ENCODE measurements around the gene IL1R1. TPM values are rescaled to one million over a fixed set of nuclear protein-coding genes. Genes with fewer than 3 reads are reported as not detected.
"Not testable (repeated sequence)": the region's sequence is repeated elsewhere in the genome, so short reads cannot be mapped to it uniquely, and the experiment has no call there.

Gene IL1R1
- total RNA-seq, 2 donors from 2014 or later: 6.8 to 6.9 TPM

GRCh38 chr2:102106813-102107740 is 35.5 kb upstream of the IL1R1 start:
- not testable (repeated sequence) for H3K9me3 Mint-ChIP-seq; DNase-seq (ENCODE audit: low spot score in 2 of 2); ATAC-seq; H3K27ac Mint-ChIP-seq
- peaks cover 7 to 15% of the 10 kb centered on the region in 2 donors for H3K36me3 Mint-ChIP-seq

- Mint-ChIP-seq H3K36me3 (peaks cover 9 to 20% of the 10 kb centered on the region in 2 donors), H3K27ac (no peak overlapping the region), H3K9me3 (peaks cover 0 to 4% of the 10 kb centered on the region in 2 donors)
- ATAC-seq (peak in 1 of 2 donors; percentile 18), DNase-seq (ENCODE audit: low spot score in 2 of 2) (no peak)
Observed at GRCh38 chr2:102107741-102108070, 34.8 kb upstream of the IL1R1 start.

- DNase-seq (ENCODE audit: low spot score in 2 of 2): no peak
- peaks cover 0 to 12% of the 10 kb centered on the region in 2 donors for H3K9me3 Mint-ChIP-seq
- H3K27ac Mint-ChIP-seq: no peak overlapping the region
- no peak for ATAC-seq
- peaks cover 14 to 20% of the 10 kb centered on the region in 2 donors for H3K36me3 Mint-ChIP-seq
Observed at GRCh38 chr2:102109016-102109415, 33.5 kb upstream of the IL1R1 start.

GRCh38 chr2:102110171-102110570 is 32.4 kb upstream of the IL1R1 start:
- no peak for ATAC-seq
- H3K9me3 Mint-ChIP-seq: peaks cover 0 to 12% of the 10 kb centered on the region in 2 donors
- H3K36me3 Mint-ChIP-seq: peaks cover 14 to 16% of the 10 kb centered on the region in 2 donors
- no peak for DNase-seq (ENCODE audit: low spot score in 2 of 2)
- no peak overlapping the region for H3K27ac Mint-ChIP-seq

DNA sequence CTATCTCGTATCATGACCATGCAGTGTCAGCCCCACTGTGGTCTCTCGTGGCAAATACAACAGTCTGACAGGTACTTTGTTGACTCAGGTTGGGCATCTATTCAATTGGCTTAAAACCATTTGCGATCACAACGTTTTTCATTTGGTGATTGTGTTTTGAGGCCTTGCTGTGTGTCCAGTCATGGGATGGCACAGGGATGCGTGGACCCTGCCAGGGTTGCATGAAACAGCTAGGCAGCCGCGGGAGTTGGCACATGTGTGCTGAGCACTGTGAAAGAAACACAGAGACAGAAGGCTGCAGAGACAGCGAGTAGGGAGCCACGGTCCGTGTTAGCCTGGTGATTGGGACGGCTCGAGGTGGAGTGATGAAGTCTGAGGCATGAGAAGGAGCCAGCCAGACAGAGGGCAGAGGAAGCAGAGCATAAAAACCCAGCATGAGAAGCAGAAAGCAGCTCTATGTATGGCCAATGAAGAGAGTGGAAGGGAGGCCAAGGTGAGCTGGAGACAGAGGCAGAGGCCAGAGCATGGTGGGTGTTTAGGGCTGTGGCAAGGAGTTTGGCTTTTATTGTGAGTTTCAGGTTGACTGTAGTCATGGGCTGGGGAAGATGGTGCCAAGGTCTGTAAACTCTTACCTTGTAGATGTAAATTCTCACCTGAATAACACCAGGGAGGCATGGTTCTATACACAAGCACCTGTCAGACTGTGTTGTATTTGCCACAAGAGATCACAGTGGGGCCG is 31.8 kb upstream of the IL1R1 start:
- Mint-ChIP-seq H3K27ac (peak overlapping the region in 1 of 2 donors; percentile 63), H3K36me3 (peaks cover 14 to 22% of the 10 kb centered on the region in 2 donors), H3K9me3 (peaks cover 6 to 18% of the 10 kb centered on the region in 2 donors)
- ATAC-seq (peak; percentile 38 to 56), DNase-seq (ENCODE audit: low spot score in 2 of 2) (no peak)

GRCh38 chr2:102111823-102112222 is 30.7 kb upstream of the IL1R1 start:
- Mint-ChIP-seq H3K36me3 (peaks cover 18 to 31% of the 10 kb centered on the region in 2 donors), H3K27ac (no peak overlapping the region), H3K9me3 (peaks cover 11 to 24% of the 10 kb centered on the region in 2 donors)
- no peak for DNase-seq (ENCODE audit: low spot score in 2 of 2)
- no peak for ATAC-seq

- H3K27ac Mint-ChIP-seq: no peak overlapping the region
- peaks cover 13 to 26% of the 10 kb centered on the region in 2 donors for H3K9me3 Mint-ChIP-seq
- ATAC-seq: no peak
- peaks cover 22 to 36% of the 10 kb centered on the region in 2 donors for H3K36me3 Mint-ChIP-seq
- DNase-seq (ENCODE audit: low spot score in 2 of 2): no peak
Observed at GRCh38 chr2:102112271-102112670, 30.3 kb upstream of the IL1R1 start.

DNA sequence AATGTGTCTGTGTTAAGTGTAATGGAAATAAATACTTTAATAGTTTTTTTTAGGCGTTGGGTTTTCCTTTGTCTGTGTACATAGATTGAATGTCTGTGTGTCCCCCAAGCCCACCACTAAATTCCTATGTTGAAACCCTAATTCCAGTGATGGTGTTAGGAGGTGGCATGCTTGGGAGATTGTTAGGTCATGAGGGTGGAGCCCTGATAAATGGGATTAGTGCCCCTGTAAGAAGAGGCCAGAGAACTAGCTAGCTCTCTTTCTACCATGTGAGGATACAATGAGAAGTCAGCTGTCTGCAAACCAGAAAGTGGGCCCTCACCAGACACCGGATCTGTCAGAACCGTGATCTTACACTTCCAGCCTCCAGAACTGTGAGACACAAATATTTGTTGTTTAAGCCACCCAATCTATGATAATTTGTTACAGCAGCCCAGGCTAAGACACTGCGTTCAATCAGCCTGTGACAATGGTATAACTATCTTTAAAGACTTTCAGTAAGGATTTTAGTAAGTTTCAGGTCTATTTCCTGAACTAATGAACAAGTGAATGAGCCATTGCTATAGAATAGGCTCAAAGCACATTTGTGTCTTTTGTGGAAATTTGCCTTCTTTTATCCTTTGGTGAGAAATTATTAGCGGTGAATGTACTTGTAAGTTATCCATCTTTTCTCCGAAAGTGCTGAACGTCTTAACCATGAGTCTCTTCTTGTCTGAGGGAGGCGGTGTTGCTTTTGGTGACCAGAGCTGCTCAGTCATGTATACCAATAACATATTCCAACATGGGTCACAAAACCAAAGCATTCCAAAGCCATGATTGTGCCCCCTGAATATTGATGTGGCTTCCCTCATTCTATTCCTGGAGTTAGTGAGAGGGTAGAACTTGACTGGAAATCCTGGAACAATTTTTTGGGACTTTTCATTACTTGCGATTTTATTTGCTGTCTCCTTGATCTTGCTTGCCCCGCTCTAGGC is 29.6 kb upstream of the IL1R1 start:
- Mint-ChIP-seq H3K9me3 (peaks cover 13 to 26% of the 10 kb centered on the region in 2 donors), H3K36me3 (peaks cover 24 to 40% of the 10 kb centered on the region in 2 donors), H3K27ac (peak overlapping the region; percentile 79 to 82)
- no peak for DNase-seq (ENCODE audit: low spot score in 2 of 2)
- no peak for ATAC-seq

DNA sequence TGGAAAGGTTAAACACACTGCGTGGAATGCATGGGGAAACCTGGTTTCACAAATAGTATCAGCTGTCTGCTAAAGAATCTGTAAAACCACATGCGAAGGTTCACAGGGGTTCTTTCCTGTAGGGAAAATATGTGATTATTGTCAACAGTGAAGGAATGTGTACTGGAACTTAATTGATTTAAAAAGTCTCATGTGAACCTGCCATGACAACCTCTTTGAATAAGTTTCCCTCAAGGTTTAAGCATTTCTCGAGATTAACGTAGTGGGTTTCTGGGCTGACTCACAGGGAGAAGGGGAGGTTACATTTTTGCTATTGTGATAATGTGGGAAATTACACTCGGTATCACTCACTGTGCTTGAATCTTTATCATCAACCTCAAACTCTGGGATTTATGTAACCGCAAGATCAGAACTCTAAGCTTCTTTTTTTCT is 28.2 kb upstream of the IL1R1 start:
- DNase-seq (ENCODE audit: low spot score in 2 of 2) (no peak), ATAC-seq (peak; percentile 90 to 92)
- peaks cover 24 to 40% of the 10 kb centered on the region in 2 donors for H3K36me3 Mint-ChIP-seq
- H3K9me3 Mint-ChIP-seq: peaks cover 13 to 26% of the 10 kb centered on the region in 2 donors
- H3K27ac Mint-ChIP-seq: peak overlapping the region; percentile 79 to 82

DNA sequence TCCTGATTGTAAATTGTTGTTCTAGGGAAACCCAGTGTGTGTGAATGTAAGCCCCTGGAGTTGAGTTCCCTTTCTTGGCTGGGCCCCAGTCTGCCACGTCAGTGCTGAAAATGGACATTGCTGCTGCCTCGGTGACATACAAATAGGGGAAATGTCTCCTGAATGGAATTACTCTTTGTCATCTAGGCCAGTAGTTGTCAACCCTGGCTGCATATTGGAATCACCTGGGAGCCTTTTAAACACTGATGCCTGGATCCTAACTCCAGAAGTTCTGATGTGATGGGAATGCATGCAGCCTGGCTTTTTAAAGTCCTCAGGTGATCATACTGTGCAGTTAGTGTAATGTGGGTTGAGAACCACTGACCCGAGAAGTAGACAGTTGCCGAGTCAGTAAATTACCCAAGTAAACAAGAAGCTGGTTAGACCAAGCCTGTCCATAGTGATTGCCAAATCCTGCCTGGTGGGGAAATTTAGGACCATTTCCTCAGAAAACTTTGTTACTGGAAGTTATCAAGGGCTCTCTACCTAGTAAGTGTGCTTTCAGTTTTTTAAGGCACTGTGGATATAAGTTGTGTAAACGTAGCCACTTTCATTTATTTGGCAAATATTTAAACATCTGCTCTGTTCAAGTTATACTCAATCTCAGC is 27.6 kb upstream of the IL1R1 start:
- DNase-seq (ENCODE audit: low spot score in 2 of 2) (no peak), ATAC-seq (peak in 1 of 2 donors; percentile 9)
- Mint-ChIP-seq H3K27ac (peak overlapping the region; percentile 77 to 82), H3K36me3 (peaks cover 24 to 40% of the 10 kb centered on the region in 2 donors), H3K9me3 (peaks cover 13 to 26% of the 10 kb centered on the region in 2 donors)

DNA sequence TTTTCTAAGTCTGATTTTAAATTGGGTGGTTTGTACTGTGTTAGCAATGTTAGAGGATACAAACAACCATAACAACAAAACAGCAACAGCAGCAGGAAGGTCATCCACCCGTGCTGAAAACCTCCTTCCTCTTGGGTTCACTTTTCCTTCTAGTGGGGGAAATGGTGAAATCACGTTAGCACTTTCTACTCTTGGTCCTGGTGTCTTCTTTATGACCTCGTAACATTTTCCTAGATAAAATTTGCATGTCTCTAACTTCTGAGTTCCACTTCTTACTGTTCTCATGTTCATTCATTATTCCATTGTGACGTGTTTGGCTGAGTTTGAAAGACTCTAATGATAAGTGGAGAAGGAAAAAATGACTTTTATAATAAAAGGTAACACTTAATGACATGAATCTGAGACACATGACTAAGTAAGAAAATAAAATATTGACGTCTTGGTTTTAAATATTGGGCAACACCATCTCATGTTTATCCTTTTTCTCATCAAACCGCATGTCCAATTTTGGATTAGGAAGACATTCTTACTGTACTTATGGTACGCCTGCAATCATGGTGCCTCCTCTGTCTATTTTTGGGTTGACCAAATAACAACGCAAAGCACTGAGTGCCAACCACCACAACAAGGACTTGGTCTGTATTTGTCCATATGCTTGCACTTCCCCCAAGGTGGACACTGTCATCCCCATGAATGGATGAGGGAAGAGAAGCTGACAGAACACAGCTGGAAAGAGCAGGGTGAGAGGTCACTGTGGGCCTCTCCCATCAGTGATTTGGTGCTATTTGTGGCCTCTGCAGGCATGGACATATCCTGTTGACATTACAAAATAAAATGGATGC is 25.7 kb upstream of the IL1R1 start:
- DNase-seq (ENCODE audit: low spot score in 2 of 2) (no peak), ATAC-seq (peak; percentile 13)
- H3K9me3 Mint-ChIP-seq: peaks cover 13 to 26% of the 10 kb centered on the region in 2 donors
- H3K27ac Mint-ChIP-seq: peak overlapping the region; percentile 74 to 84
- H3K36me3 Mint-ChIP-seq: peaks cover 19 to 33% of the 10 kb centered on the region in 2 donors

- ATAC-seq: no peak
- DNase-seq (ENCODE audit: low spot score in 2 of 2): no peak
- Mint-ChIP-seq H3K27ac (no peak overlapping the region), H3K36me3 (peaks cover 15 to 27% of the 10 kb centered on the region in 2 donors), H3K9me3 (peaks cover 13 to 22% of the 10 kb centered on the region in 2 donors)
Observed at GRCh38 chr2:102117472-102117858, 25.1 kb upstream of the IL1R1 start.

GRCh38 chr2:102119255-102119654 is 23.3 kb upstream of the IL1R1 start:
- ATAC-seq (no peak), DNase-seq (ENCODE audit: low spot score in 2 of 2) (no peak)
- Mint-ChIP-seq H3K27ac (no peak overlapping the region), H3K36me3 (peaks cover 10 to 26% of the 10 kb centered on the region in 2 donors), H3K9me3 (peaks cover 13 to 19% of the 10 kb centered on the region in 2 donors)

DNA sequence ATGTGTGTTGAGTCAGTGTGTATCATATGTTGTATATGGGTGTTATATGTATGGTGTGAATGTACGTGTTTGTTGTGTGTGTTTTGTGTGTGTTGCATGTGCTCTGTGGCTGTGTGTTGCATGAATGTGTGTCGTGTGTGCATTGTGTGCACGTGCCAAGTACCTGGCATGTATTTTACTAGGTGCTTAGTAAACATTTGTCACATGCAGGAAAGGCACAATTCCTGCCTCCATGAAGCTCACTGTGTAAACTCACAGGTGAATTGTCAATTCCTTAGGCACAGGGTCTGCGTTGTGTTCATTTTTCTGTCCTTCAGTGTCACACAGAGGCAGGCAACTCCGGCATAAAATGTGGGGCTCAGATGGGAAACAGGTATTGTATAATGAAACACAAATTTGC is 22.3 kb upstream of the IL1R1 start:
- DNase-seq (ENCODE audit: low spot score in 2 of 2) (no peak), ATAC-seq (no peak)
- peaks cover 12 to 23% of the 10 kb centered on the region in 2 donors for H3K9me3 Mint-ChIP-seq
- peaks cover 10 to 28% of the 10 kb centered on the region in 2 donors for H3K36me3 Mint-ChIP-seq
- no peak overlapping the region for H3K27ac Mint-ChIP-seq

- DNase-seq (ENCODE audit: low spot score in 2 of 2) (no peak), ATAC-seq (no peak)
- peaks cover 10 to 28% of the 10 kb centered on the region in 2 donors for H3K36me3 Mint-ChIP-seq
- peaks cover 8 to 21% of the 10 kb centered on the region in 2 donors for H3K9me3 Mint-ChIP-seq
- H3K27ac Mint-ChIP-seq: no peak overlapping the region
Observed at GRCh38 chr2:102120701-102121159, 21.8 kb upstream of the IL1R1 start.

Measured in activated naive CD4-positive, alpha-beta T cell treated with anti-CD3 and anti-CD28 coated beads, Interleukin-2, amount 50 U/mL, for 72 hours (primary cell).